GM23248 (cell line): ENCODE results near the gene GLOD5.

Source experiments
- EZH2 ChIP-seq: fragments of 200-600 bp; sonication (generic); IDR thresholded peaks from 2 replicates; pipeline ENCODE4 v1.6.1; 2018; ENCODE audit warnings: antibody characterized with exemption, mild to moderate bottlenecking; ENCODE audit not compliant: insufficient read depth, poor library complexity, severe bottlenecking
- EZH2phosphoT487 ChIP-seq: fragments of 200-600 bp; sonication (generic); IDR thresholded peaks from 2 replicates; pipeline ENCODE4 v1.6.1; 2018; ENCODE audit warnings: antibody characterized with exemption, moderate library complexity, mild to moderate bottlenecking, low read depth; ENCODE audit not compliant: insufficient read depth

GRCh38 chrX:48815266-48815665, 53.7 kb downstream of the GLOD5 start:
- TF ChIP-seq EZH2 (no peak), EZH2phosphoT487 (no peak)
